Spleen (tissue), 7 donors: ENCODE measurements around the gene SP110.

Source experiments
- POLR2A ChIP-seq, 3 donors: fragments of 450-650 bp; IDR thresholded peaks; one replicate each; pipeline ENCODE4 v1.5.1; 2017; ENCODE audit warnings: antibody characterized with exemption in 3 of 3, mild to moderate bottlenecking in 1 of 3
- TF ChIP-seq, protein P1 (sequence below), 11 experiments: fragments of 200-600 bp in 7 of 11; fragments of 450-650 bp in 4 of 11; sonication (generic) in 4 of 11; IDR thresholded peaks in 8 of 11; conservative IDR thresholded peaks in 3 of 11; 1 replicate in 7 of 11; 2 replicates in 4 of 11; pipeline versions ENCODE4 v1.4.0 to v1.8.0; 2016 to 2021; ENCODE audit warnings: antibody characterized with exemption in 11 of 11, inconsistent platforms in 4 of 11, mild to moderate bottlenecking in 1 of 11
- donor health status: DM: no; HTN: no; CAD: no; lungs with moderate emphysema.
- donor health status: DM: no; HTN: no; CAD: no.
- donor health status: DM: no; HTN: no; CAD: no.

DNA sequence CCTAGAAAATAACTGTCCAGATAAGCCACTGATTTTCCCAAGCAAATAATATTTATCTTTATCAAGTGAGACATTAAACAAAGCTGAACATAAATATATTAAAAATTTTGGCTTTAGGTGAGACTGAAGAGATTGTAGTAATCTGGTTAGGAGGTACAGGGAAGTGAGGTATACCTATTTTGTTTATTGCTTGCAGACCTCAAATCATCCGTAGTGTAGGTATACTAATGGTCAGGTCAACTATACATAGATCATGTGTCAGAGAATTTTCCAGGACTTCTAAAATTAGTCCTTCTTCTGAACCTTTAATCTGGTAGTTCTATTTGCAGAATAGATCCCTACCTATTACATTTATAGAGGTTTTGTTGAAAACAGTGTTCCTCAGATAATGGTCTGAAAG is 47.3 kb upstream of the SP110 start:
- TF ChIP-seq, protein P1, sequence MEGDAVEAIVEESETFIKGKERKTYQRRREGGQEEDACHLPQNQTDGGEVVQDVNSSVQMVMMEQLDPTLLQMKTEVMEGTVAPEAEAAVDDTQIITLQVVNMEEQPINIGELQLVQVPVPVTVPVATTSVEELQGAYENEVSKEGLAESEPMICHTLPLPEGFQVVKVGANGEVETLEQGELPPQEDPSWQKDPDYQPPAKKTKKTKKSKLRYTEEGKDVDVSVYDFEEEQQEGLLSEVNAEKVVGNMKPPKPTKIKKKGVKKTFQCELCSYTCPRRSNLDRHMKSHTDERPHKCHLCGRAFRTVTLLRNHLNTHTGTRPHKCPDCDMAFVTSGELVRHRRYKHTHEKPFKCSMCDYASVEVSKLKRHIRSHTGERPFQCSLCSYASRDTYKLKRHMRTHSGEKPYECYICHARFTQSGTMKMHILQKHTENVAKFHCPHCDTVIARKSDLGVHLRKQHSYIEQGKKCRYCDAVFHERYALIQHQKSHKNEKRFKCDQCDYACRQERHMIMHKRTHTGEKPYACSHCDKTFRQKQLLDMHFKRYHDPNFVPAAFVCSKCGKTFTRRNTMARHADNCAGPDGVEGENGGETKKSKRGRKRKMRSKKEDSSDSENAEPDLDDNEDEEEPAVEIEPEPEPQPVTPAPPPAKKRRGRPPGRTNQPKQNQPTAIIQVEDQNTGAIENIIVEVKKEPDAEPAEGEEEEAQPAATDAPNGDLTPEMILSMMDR (IDR thresholded peaks at IDR 0.05 in 8 of 11, conservative IDR thresholded peaks at IDR 0.05 in 3 of 11) = no peak
- TF ChIP-seq POLR2A (IDR thresholded peaks at IDR 0.05) = no peak
